SK-N-SH (cell line): ENCODE results near the gene MANEAL.

Source experiments
- EZH2phosphoT487 ChIP-seq: fragments of 200-600 bp; sonication (generic); IDR thresholded peaks from 2 replicates; pipeline ENCODE4 v1.6.1; 2017; ENCODE audit warnings: low read depth, mixed run types, mild to moderate bottlenecking, antibody characterized with exemption, moderate library complexity, borderline replicate concordance
- POLR2AphosphoS5 ChIP-seq: IDR thresholded peaks from 2 replicates; pipeline ENCODE4 v1.6.1; 2012; ENCODE audit warnings: low read depth, low read length
- TAF1 ChIP-seq: IDR thresholded peaks from 2 replicates; pipeline ENCODE4 v1.6.1; 2012; ENCODE audit warnings: low read depth, mild to moderate bottlenecking, low read length, moderate library complexity, borderline replicate concordance
- YY1 ChIP-seq: IDR thresholded peaks from 2 replicates; pipeline ENCODE4 v1.4.0; 2012; ENCODE audit warnings: low read depth, mild to moderate bottlenecking
- TF ChIP-seq, protein P1 (sequence below): fragments of 200-600 bp; sonication (generic); IDR thresholded peaks from 2 replicates; pipeline ENCODE4 v1.6.1; 2017; ENCODE audit warnings: antibody characterized with exemption, mild to moderate bottlenecking, moderate library complexity
- TF ChIP-seq, protein P2 (sequence below): IDR thresholded peaks from 2 replicates; pipeline ENCODE4 v1.4.0; 2012; ENCODE audit warnings: low read depth

DNA sequence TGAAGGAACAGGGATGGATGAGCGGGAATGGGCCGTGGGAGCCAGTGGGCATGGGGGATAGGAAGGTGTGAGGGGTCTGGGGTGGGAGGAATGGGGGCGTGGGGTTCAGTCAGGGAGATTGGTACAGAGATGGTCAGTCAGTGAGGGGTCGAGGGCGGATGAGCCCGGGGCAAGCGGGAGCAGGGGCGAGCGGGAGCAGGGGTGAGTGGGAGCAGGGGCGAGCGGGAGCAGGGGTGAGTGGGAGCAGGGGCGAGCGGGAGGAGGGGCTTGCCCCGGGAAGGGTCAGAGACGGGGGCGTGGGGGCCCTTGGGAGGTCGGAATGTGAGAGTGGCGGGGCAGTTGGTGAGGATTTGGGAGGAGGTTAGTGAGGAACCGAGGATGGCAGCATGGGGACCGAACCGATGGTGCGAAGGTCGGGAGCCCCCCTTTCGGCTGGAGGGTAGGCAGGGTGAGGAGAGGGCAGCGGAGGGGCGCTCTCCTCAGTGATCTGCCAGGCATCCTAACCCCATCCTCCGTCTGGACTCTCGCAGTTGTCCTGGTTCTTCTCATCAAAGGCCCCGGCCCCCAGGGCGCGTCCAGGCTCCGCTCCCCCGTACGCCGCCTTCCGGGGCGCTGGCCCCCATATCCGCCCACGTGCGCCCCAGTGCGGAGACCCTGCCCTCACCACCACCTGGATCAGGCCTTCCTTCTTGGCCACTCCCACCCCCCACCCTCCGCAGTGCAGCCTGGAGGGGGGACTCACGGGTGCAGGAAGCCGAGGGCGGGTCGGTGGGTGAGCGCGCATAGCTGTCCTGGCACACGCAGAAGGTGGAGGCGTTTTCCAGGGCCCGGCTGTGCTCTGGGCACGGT, 40.0 kb upstream of the MANEAL start:
- TF ChIP-seq, protein P1, sequence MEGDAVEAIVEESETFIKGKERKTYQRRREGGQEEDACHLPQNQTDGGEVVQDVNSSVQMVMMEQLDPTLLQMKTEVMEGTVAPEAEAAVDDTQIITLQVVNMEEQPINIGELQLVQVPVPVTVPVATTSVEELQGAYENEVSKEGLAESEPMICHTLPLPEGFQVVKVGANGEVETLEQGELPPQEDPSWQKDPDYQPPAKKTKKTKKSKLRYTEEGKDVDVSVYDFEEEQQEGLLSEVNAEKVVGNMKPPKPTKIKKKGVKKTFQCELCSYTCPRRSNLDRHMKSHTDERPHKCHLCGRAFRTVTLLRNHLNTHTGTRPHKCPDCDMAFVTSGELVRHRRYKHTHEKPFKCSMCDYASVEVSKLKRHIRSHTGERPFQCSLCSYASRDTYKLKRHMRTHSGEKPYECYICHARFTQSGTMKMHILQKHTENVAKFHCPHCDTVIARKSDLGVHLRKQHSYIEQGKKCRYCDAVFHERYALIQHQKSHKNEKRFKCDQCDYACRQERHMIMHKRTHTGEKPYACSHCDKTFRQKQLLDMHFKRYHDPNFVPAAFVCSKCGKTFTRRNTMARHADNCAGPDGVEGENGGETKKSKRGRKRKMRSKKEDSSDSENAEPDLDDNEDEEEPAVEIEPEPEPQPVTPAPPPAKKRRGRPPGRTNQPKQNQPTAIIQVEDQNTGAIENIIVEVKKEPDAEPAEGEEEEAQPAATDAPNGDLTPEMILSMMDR, result no peak
- TF ChIP-seq, protein P2, sequence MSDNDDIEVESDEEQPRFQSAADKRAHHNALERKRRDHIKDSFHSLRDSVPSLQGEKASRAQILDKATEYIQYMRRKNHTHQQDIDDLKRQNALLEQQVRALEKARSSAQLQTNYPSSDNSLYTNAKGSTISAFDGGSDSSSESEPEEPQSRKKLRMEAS, result no peak
- TF ChIP-seq POLR2AphosphoS5 (no peak), EZH2phosphoT487 (no peak), YY1 (no peak), TAF1 (no peak)
